T-helper 17 cell (primary cell): ENCODE measurements around the gene GLUL. TPM values are rescaled to one million over a fixed set of nuclear protein-coding genes. Genes with fewer than 3 reads are reported as not detected.

ENCODE experiments used
- ATAC-seq: fragments of 150-1000 bp; cut with Tn5 transposase; 2 replicates; pipeline ENCODE4 v1.10.0; 2021; ENCODE audit warnings: mild to moderate bottlenecking, moderate library complexity
- DNase-seq, 3 donors: peaks; one replicate each; pipeline versions ENCODE4 v3.0.0 to v3.0.0-alpha.2; 2020 to 2021
- H3K9me3 ChIP-seq: one replicate; pipeline ENCODE4 v1.7.0; 2013; ENCODE audit warnings: low read length, mild to moderate bottlenecking; ENCODE audit not compliant: control insufficient read depth, poor library complexity, severe bottlenecking
- H3K27ac Mint-ChIP-seq: one replicate; pipeline ENCODE4 v1.8.0; 2022; ENCODE audit warnings: mild to moderate bottlenecking, moderate library complexity, mixed read lengths
- H3K27me3 Mint-ChIP-seq: one replicate; pipeline ENCODE4 v1.8.0; 2022; ENCODE audit warnings: mixed read lengths
- H3K36me3 Mint-ChIP-seq: one replicate; pipeline ENCODE4 v1.8.0; 2022; ENCODE audit warnings: low read depth, mixed read lengths
- H3K4me1 Mint-ChIP-seq: one replicate; pipeline ENCODE4 v1.8.0; 2022; ENCODE audit warnings: mild to moderate bottlenecking, mixed read lengths
- H3K4me3 Mint-ChIP-seq: one replicate; pipeline ENCODE4 v1.8.0; 2022; ENCODE audit warnings: mild to moderate bottlenecking, moderate library complexity, mixed read lengths
- total RNA-seq, 4 donors: library from RNA in 2 of 4; stranded (reverse) in 2 of 4; gene quantifications; one replicate each; pipeline ENCODE4 v1.2.3 and lab custom pipeline; 2022 to 2026

GLUL gene
- total RNA-seq, 2 donors from 2014 or later = 106 to 127 TPM

- no peak overlapping the region for H3K4me3 Mint-ChIP-seq
- DNase-seq = no peak
- no peaks in the 10 kb centered on the region for H3K4me1 Mint-ChIP-seq
- no peak overlapping the region for H3K27ac Mint-ChIP-seq
- no peaks in the 10 kb centered on the region for H3K9me3 ChIP-seq
- no peaks in the 10 kb centered on the region for H3K36me3 Mint-ChIP-seq
- H3K27me3 Mint-ChIP-seq = peaks cover 41% of the 10 kb centered on the region
- ATAC-seq = no peak
Observed at GRCh38 chr1:182408435-182409075, 17.0 kb upstream of the GLUL start.

GRCh38 chr1:182407724-182408123 lies 16.1 kb upstream of the GLUL start:
- ATAC-seq = no peak
- Mint-ChIP-seq H3K27me3 (peaks cover 42% of the 10 kb centered on the region), H3K4me1 (no peaks in the 10 kb centered on the region), H3K4me3 (no peak overlapping the region), H3K36me3 (no peaks in the 10 kb centered on the region), H3K27ac (no peak overlapping the region)
- H3K9me3 ChIP-seq = no peaks in the 10 kb centered on the region
- DNase-seq = no peak

GRCh38 chr1:182406012-182406411 lies 14.4 kb upstream of the GLUL start:
- DNase-seq (no peak), ATAC-seq (no peak)
- H3K27me3 Mint-ChIP-seq = peaks cover 42% of the 10 kb centered on the region
- H3K9me3 ChIP-seq = no peaks in the 10 kb centered on the region
- no peaks in the 10 kb centered on the region for H3K4me1 Mint-ChIP-seq
- no peaks in the 10 kb centered on the region for H3K36me3 Mint-ChIP-seq
- no peak overlapping the region for H3K27ac Mint-ChIP-seq
- no peak overlapping the region for H3K4me3 Mint-ChIP-seq

- Mint-ChIP-seq H3K4me3 (no peak overlapping the region), H3K4me1 (no peaks in the 10 kb centered on the region), H3K27me3 (peaks cover 42% of the 10 kb centered on the region), H3K36me3 (no peaks in the 10 kb centered on the region), H3K27ac (no peak overlapping the region)
- ATAC-seq = no peak
- H3K9me3 ChIP-seq = no peaks in the 10 kb centered on the region
- no peak for DNase-seq
Observed at GRCh38 chr1:182405578-182405977, 14.0 kb upstream of the GLUL start.

- H3K4me3 Mint-ChIP-seq = no peak overlapping the region
- ATAC-seq (no peak), DNase-seq (no peak)
- no peaks in the 10 kb centered on the region for H3K9me3 ChIP-seq
- no peak overlapping the region for H3K27ac Mint-ChIP-seq
- H3K27me3 Mint-ChIP-seq = peaks cover 34% of the 10 kb centered on the region
- H3K4me1 Mint-ChIP-seq = no peaks in the 10 kb centered on the region
- H3K36me3 Mint-ChIP-seq = no peaks in the 10 kb centered on the region
Observed at GRCh38 chr1:182404781-182405180, 13.2 kb upstream of the GLUL start.

GRCh38 chr1:182400567-182400966 lies 9.0 kb upstream of the GLUL start, which contains the start of gene TEDDM1:
Gene TEDDM1 (minus strand): TSS chr1:182400667. CDS start chr1:182400485, 182 bp downstream.
- ATAC-seq (no peak), DNase-seq (no peak)
- Mint-ChIP-seq H3K36me3 (peaks cover 3% of the 10 kb centered on the region), H3K27ac (no peak within 1 kb of the TSS), H3K4me3 (no peak within 1 kb of the TSS), H3K4me1 (peaks cover 6% of the 10 kb centered on the region), H3K27me3 (peaks cover 5% of the 10 kb centered on the region)
- no peaks in the 10 kb centered on the region for H3K9me3 ChIP-seq

GRCh38 chr1:182397653-182398393 lies 6.2 kb upstream of the GLUL start:
- H3K9me3 ChIP-seq = no peaks in the 10 kb centered on the region
- H3K36me3 Mint-ChIP-seq = peaks cover 3% of the 10 kb centered on the region
- no peaks in the 10 kb centered on the region for H3K27me3 Mint-ChIP-seq
- no peak overlapping the region for H3K27ac Mint-ChIP-seq
- no peak for DNase-seq
- H3K4me1 Mint-ChIP-seq = peaks cover 8% of the 10 kb centered on the region
- no peak for ATAC-seq
- H3K4me3 Mint-ChIP-seq = no peak overlapping the region

GRCh38 chr1:182395906-182396305 lies 4.3 kb upstream of the GLUL start:
- Mint-ChIP-seq H3K4me3 (no peak overlapping the region), H3K4me1 (peaks cover 14% of the 10 kb centered on the region), H3K27me3 (no peaks in the 10 kb centered on the region), H3K27ac (no peak overlapping the region), H3K36me3 (peaks cover 8% of the 10 kb centered on the region)
- no peaks in the 10 kb centered on the region for H3K9me3 ChIP-seq
- DNase-seq (no peak), ATAC-seq (no peak)

GRCh38 chr1:182394055-182394775 lies 2.6 kb upstream of the GLUL start:
- H3K36me3 Mint-ChIP-seq = peaks cover 8% of the 10 kb centered on the region
- no peak for DNase-seq
- no peak overlapping the region for H3K27ac Mint-ChIP-seq
- H3K27me3 Mint-ChIP-seq = no peaks in the 10 kb centered on the region
- H3K4me3 Mint-ChIP-seq = no peak overlapping the region
- ATAC-seq = no peak
- H3K4me1 Mint-ChIP-seq = peaks cover 25% of the 10 kb centered on the region
- no peaks in the 10 kb centered on the region for H3K9me3 ChIP-seq

GRCh38 chr1:182392050-182393028 lies 749 bp upstream of the GLUL start:
- no peaks in the 10 kb centered on the region for H3K27me3 Mint-ChIP-seq

GRCh38 chr1:182391028-182391361 lies 595 bp downstream of the GLUL start:
- Mint-ChIP-seq H3K27ac (peak overlapping the region; percentile 95), H3K36me3 (peaks cover 13% of the 10 kb centered on the region), H3K4me3 (peak overlapping the region; percentile 98), H3K27me3 (no peaks in the 10 kb centered on the region), H3K4me1 (peaks cover 26% of the 10 kb centered on the region)
- no peaks in the 10 kb centered on the region for H3K9me3 ChIP-seq
- no peak for ATAC-seq
- no peak for DNase-seq

More at GRCh38 chr1:182392050-182393028, 749 bp upstream of the GLUL start:
- Mint-ChIP-seq H3K4me3 (peak overlapping the region; percentile 98), H3K36me3 (peaks cover 11% of the 10 kb centered on the region), H3K27ac (peak overlapping the region; percentile 14), H3K4me1 (peaks cover 30% of the 10 kb centered on the region)
- ATAC-seq = peak; percentile 14
- H3K9me3 ChIP-seq = no peaks in the 10 kb centered on the region
- DNase-seq = no peak

GRCh38 chr1:182389619-182390047 lies 2.0 kb downstream of the GLUL start:
- no peaks in the 10 kb centered on the region for H3K27me3 Mint-ChIP-seq
- peak overlapping the region; percentile 98 for H3K4me3 Mint-ChIP-seq
- no peak for ATAC-seq
- peaks cover 13% of the 10 kb centered on the region for H3K36me3 Mint-ChIP-seq
- no peaks in the 10 kb centered on the region for H3K9me3 ChIP-seq
- H3K27ac Mint-ChIP-seq = peak overlapping the region; percentile 95
- peaks cover 26% of the 10 kb centered on the region for H3K4me1 Mint-ChIP-seq
- no peak for DNase-seq
